Activated naive CD4-positive, alpha-beta T cell treated with anti-CD3 and anti-CD28 coated beads for 36 hours (primary cell): Measurements from ENCODE around the gene GDF10. TPM values are rescaled to one million over a fixed set of nuclear protein-coding genes. Genes with fewer than 3 reads are reported as not detected.

Source experiments
- CTCF ChIA-PET: fragments of 350-600 bp; sonication (Branson Sonifier 250); formaldehyde crosslinking; loops from one replicate; lab custom pipeline; 2021; ENCODE audit warnings: antibody characterized with exemption; lab: Charles Lee
- DNase-seq: peaks from one replicate; pipeline ENCODE4 v3.0.0-alpha.2; 2020
- H3K27ac Mint-ChIP-seq: one replicate; pipeline ENCODE4 v1.8.0; 2021; ENCODE audit warnings: mild to moderate bottlenecking, mixed read lengths
- H3K27me3 Mint-ChIP-seq: one replicate; pipeline ENCODE4 v1.8.0; 2021; ENCODE audit warnings: low read depth, mixed read lengths
- H3K36me3 Mint-ChIP-seq: one replicate; pipeline ENCODE4 v1.8.0; 2021; ENCODE audit warnings: low read depth, mixed read lengths
- H3K4me1 Mint-ChIP-seq: one replicate; pipeline ENCODE4 v1.8.0; 2021; ENCODE audit warnings: low read depth, mixed read lengths
- H3K4me3 Mint-ChIP-seq: one replicate; pipeline ENCODE4 v1.8.0; 2021; ENCODE audit warnings: mild to moderate bottlenecking, moderate library complexity, mixed read lengths
- H3K9me3 Mint-ChIP-seq: one replicate; pipeline ENCODE4 v1.8.0; 2021; ENCODE audit warnings: mixed read lengths
- intact Hi-C: fragments of 100-400 bp; cut with micrococcal nuclease; formaldehyde crosslinking; loops from one replicate; pipeline ENCODE4 v1.15.1; 2023
- total RNA-seq, 2 experiments: library from RNA; stranded (reverse); gene quantifications; one replicate each; pipeline ENCODE4 v1.2.3, GENCODE V29; 2021

The GDF10 gene
- total RNA-seq, 2 experiments from 2014 or later: 0.12 to 0.19 TPM

DNA sequence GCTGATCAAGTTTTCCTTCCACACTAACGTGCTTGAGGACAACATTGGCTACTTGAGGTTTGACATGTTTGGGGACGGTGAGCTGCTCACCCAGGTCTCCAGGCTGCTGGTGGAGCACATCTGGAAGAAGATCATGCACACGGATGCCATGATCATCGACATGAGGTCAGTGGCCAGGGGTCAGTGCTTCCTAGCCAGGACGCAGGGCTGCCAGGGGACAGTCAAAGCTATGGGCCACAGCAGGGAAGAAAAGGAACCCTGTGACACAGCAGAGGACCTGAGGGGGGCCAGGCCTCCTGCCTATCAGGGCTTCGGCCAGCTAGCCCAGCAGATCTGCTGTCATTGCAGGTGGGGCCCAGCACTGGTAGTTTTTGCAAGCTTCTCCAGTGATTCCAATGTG, 53.4 kb downstream of the GDF10 start:
- no peak overlapping the region for H3K27ac Mint-ChIP-seq
- no peaks in the 10 kb centered on the region for H3K9me3 Mint-ChIP-seq
- no peaks in the 10 kb centered on the region for H3K36me3 Mint-ChIP-seq
- no peaks in the 10 kb centered on the region for H3K27me3 Mint-ChIP-seq
- no peaks in the 10 kb centered on the region for H3K4me1 Mint-ChIP-seq
- H3K4me3 Mint-ChIP-seq: no peak overlapping the region
- CTCF ChIA-PET: interaction anchor here (0.7 to 2.2 kb wide), 3 partner anchors 8 to 24 kb away, joined by 3 to 9 read pairs (median 5); no protein-coding TSS in a partner anchor
- no peak for DNase-seq
- intact Hi-C loops: no loop called here

DNA sequence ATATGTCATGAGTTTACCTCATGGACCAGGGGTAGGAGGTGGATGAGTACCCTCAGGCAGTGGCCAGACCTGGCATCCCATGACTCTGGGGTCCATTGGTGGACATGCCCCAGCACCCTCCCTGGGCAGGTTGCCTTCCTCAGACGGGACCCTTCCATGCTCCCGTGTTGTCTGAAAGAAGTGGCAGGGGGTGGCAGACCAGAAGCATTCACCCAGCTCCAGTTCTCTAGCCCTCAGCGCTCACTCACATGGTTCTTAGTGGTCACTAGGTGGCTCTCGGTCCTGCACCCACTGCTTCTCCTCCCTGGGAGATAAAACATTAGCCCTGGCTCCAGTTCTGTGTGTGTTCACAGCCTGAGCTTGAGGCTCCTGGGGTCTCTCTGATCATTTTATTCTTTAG, 54.2 kb downstream of the GDF10 start:
- no peaks in the 10 kb centered on the region for H3K9me3 Mint-ChIP-seq
- H3K36me3 Mint-ChIP-seq: no peaks in the 10 kb centered on the region
- intact Hi-C loops: no loop called here
- CTCF ChIA-PET: no interaction called here
- DNase-seq: no peak
- H3K4me1 Mint-ChIP-seq: no peaks in the 10 kb centered on the region
- H3K4me3 Mint-ChIP-seq: no peak overlapping the region
- no peaks in the 10 kb centered on the region for H3K27me3 Mint-ChIP-seq
- H3K27ac Mint-ChIP-seq: no peak overlapping the region

DNA sequence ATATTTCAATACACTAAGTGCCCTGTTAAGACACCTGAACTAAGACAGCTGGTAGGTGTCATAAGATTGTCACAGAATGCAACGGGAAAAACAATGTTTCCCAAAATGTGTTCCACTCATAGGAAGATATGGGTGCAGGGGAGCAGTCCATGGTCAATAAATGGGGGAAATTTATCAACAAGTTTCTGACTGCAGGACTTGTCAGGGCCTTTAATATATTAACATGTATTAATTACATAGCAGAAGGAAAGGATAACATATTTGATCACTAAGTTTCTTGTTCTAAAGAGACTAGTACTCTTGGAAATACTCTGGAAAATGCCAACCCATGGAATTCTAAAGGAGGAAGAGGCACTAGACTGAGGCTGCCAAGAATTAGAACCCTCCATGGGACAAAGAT, 54.9 kb downstream of the GDF10 start:
- intact Hi-C loops: no loop called here
- Mint-ChIP-seq H3K27ac (no peak overlapping the region), H3K27me3 (no peaks in the 10 kb centered on the region), H3K4me3 (no peak overlapping the region), H3K4me1 (no peaks in the 10 kb centered on the region), H3K9me3 (no peaks in the 10 kb centered on the region), H3K36me3 (no peaks in the 10 kb centered on the region)
- CTCF ChIA-PET: no interaction called here
- no peak for DNase-seq

DNA sequence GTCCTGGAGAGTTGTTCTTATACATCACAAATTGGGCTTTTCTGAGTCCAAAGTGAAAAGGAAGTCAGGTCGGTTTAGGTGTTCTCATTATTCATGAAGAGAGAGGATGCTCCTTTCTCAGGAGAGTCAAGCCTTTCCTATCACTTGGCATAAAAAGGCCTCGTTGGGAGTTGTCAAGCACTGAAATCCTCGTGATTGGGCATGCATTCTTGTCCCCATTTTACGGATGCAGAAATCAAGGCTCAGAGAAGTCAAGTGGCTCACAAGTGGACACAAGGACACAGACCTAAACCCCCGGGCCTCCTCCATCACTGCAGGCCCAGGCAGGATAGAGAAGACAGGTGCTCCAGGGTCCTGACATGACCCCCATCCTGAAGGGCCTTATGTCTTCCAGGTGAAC, 56.7 kb downstream of the GDF10 start:
- H3K27ac Mint-ChIP-seq: no peak overlapping the region
- no peaks in the 10 kb centered on the region for H3K27me3 Mint-ChIP-seq
- no peaks in the 10 kb centered on the region for H3K4me1 Mint-ChIP-seq
- H3K4me3 Mint-ChIP-seq: no peak overlapping the region
- H3K36me3 Mint-ChIP-seq: no peaks in the 10 kb centered on the region
- no peaks in the 10 kb centered on the region for H3K9me3 Mint-ChIP-seq
- CTCF ChIA-PET: no interaction called here
- intact Hi-C loops: no loop called here
- no peak for DNase-seq

DNA sequence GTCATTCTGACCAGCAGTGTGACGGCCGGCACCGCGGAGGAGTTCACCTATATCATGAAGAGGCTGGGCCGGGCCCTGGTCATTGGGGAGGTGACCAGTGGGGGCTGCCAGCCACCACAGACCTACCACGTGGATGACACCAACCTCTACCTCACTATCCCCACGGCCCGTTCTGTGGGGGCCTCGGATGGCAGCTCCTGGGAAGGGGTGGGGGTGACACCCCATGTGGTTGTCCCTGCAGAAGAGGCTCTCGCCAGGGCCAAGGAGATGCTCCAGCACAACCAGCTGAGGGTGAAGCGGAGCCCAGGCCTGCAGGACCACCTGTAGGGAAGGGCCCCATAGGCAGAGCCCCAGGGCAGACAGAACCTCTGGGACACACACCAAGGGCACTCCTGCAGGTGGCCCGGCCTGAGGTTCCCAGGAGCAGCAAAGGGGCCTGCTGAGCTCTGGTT, 57.2 kb downstream of the GDF10 start:
- H3K9me3 Mint-ChIP-seq: no peaks in the 10 kb centered on the region
- H3K27ac Mint-ChIP-seq: no peak overlapping the region
- no peak overlapping the region for H3K4me3 Mint-ChIP-seq
- no peaks in the 10 kb centered on the region for H3K36me3 Mint-ChIP-seq
- CTCF ChIA-PET: no interaction called here
- intact Hi-C loops: no loop called here
- no peak for DNase-seq
- H3K27me3 Mint-ChIP-seq: no peaks in the 10 kb centered on the region
- no peaks in the 10 kb centered on the region for H3K4me1 Mint-ChIP-seq

DNA sequence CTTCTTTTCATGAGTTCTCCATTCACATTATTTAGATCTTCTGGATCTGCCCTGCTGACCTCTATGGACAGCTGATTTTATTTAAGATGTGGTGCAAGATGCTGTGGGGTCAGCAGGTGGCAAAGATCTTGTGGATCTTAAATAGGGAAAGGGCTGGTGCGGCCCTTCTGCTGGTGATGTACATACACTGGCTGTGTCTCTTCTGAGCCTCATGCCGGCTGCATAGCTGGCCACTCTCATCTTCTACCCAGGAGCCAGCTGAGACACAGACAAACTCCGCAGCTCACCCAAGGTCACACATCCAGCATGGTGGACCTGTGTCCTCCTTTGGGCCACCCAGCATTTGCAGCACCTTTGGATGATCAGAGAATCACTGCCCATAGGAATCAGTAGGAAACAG, 57.9 kb downstream of the GDF10 start:
- Mint-ChIP-seq H3K4me3 (no peak overlapping the region), H3K27me3 (no peaks in the 10 kb centered on the region), H3K36me3 (no peaks in the 10 kb centered on the region), H3K4me1 (no peaks in the 10 kb centered on the region), H3K27ac (no peak overlapping the region), H3K9me3 (no peaks in the 10 kb centered on the region)
- CTCF ChIA-PET: no interaction called here
- intact Hi-C loops: no loop called here
- no peak for DNase-seq

DNA sequence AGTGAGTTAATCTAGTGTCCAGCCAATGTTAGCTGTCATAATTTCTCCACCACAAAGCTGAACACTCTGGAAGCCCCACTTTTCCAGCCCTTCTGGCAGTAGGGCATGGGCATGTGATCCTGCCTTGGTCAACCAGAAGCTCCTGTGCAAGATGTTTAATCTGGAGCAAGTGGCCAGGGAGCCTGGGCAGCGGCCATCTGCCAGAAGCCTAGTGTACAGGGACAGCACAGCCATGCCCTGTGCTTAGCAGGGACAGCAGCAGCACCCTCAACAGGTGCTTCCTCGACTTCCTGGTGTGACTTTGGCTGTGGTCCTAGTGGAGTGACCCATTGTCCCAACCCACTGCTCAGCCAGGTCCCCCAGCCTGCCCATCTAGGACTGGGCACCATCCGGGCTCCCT, 58.5 kb downstream of the GDF10 start:
- no peaks in the 10 kb centered on the region for H3K9me3 Mint-ChIP-seq
- H3K27me3 Mint-ChIP-seq: no peaks in the 10 kb centered on the region
- H3K4me3 Mint-ChIP-seq: no peak overlapping the region
- no peaks in the 10 kb centered on the region for H3K4me1 Mint-ChIP-seq
- CTCF ChIA-PET: interaction anchor here (1.1 kb wide), 1 partner anchor 276 kb away, joined by 3 read pairs; no protein-coding TSS in a partner anchor
- intact Hi-C loops: no loop called here
- DNase-seq: no peak
- no peak overlapping the region for H3K27ac Mint-ChIP-seq
- no peaks in the 10 kb centered on the region for H3K36me3 Mint-ChIP-seq

DNA sequence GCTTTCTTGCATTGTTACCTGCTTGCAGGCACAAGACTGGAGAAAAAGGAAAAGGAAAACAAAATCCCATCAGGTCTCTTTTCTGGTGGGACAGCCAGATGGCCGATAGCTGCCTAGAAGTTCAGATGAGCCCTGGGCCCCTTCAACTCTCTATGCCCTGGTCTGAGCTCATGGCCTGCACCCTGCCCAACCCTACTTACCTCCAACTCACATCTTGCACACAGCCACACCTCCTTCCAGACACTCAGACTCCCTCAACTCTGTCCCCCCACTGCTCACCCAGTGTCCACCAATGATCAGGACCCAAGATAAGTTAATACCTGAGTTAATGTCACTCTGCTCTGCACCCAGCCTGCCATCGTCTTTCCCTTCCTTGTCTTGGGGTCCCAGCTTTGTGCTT, 59.1 kb downstream of the GDF10 start:
- intact Hi-C loops: no loop called here
- CTCF ChIA-PET: interaction anchor here (0.6 to 1.6 kb wide), 3 partner anchors 19 to 334 kb away, joined by 3 to 4 read pairs (median 3); no protein-coding TSS in a partner anchor
- Mint-ChIP-seq H3K4me1 (no peaks in the 10 kb centered on the region), H3K27ac (no peak overlapping the region), H3K9me3 (no peaks in the 10 kb centered on the region), H3K4me3 (no peak overlapping the region), H3K27me3 (no peaks in the 10 kb centered on the region), H3K36me3 (no peaks in the 10 kb centered on the region)
- DNase-seq: no peak

DNA sequence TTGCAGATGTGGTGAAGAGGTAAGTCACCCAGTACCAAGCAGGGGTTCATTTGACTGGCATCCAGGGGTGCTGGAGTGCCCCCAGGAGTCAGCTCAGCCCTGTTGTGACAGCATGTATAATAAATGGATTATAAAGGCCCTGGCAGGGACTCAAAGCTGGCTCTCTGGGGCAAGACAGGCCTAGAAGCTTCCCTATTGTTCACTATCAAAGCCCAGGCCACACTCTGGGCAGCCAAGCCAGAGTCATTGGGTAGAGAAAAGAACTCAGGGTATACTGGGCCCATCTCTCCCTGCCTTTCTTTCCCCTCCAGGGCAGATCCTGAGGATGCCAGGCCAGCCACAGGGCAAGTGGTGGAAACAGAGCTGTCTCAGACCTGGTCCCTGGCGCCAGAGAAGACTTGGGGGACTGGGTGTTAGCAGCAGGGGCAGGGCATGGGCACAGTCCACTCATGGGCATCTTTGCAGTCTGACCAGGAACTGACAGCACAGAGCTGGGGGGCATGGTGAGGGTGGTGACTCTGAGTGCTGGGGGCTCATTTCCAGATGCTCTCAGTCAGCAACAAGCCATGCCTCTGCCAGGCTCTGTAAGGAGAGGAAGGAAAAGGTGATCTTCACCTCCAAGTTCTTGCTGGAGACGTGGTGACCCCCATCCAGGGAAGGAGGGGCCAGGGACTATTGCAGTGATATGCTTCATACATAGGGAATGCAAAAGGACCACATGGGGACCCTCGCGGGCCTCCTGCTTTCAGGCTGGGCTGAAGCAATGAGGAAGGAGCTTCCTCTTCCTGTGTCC, 59.8 kb downstream of the GDF10 start:
- H3K4me3 Mint-ChIP-seq: no peak overlapping the region
- no peak for DNase-seq
- no peaks in the 10 kb centered on the region for H3K4me1 Mint-ChIP-seq
- H3K9me3 Mint-ChIP-seq: no peaks in the 10 kb centered on the region
- intact Hi-C loops: no loop called here
- H3K27ac Mint-ChIP-seq: no peak overlapping the region
- CTCF ChIA-PET: interaction anchor here (1.6 kb wide), 1 partner anchor 334 kb away, joined by 4 read pairs; no protein-coding TSS in a partner anchor
- no peaks in the 10 kb centered on the region for H3K36me3 Mint-ChIP-seq
- no peaks in the 10 kb centered on the region for H3K27me3 Mint-ChIP-seq

DNA sequence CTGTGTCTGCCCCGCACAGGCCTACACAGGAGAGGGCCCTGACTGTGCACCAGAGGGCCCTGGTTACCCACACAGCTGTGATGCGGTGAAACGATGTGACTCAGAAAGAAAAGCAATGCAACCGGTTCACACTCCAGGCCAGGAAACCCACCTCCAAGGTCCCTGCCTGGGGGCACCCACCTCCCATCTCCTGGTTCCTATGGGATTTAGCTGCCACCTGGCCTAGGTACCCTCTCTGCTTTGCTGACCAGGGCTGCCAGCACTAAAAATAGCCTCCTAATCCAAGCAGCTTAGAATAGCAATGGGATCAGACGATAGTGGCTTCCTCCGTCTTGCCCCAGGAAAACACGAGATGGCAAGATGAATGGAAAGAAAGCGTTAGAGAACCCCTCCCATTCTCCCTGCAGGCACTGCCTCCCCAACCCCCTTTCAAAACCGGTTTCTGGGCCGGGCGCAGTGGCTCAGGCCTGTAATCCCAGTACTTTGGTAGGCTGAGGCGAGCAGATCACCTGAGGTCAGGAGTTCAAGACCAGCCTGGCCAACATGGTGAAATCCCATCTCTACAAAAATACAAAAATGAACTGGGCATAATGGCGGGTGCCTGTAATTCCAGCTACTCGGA, 60.5 kb downstream of the GDF10 start:
- Mint-ChIP-seq H3K4me3 (no peak overlapping the region), H3K4me1 (no peaks in the 10 kb centered on the region), H3K27me3 (no peaks in the 10 kb centered on the region), H3K9me3 (no peaks in the 10 kb centered on the region), H3K36me3 (no peaks in the 10 kb centered on the region), H3K27ac (no peak overlapping the region)
- CTCF ChIA-PET: interaction anchor here (0.7 to 1.6 kb wide), 2 partner anchors 284 to 335 kb away, joined by 3 to 4 read pairs; no protein-coding TSS in a partner anchor
- intact Hi-C loops: no loop called here
- no peak for DNase-seq

DNA sequence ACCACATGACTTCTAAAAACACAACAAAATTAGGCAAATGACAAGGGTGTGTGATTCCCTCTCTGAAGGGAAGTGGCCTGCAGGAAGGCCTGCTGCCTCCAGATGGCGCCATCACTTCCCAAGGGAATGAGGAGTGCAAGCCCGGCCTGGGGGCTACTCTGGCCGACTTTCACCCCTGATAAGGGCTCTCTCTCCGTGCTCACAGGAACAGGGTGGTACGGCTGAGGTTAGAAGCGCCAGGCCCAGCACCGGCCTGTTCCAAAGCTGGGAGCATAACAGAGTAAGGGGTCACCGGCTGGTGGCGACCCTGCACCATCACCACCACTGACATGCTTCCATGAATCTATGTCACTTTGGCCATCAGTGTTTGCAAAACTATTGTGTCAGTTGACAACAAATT, 61.3 kb downstream of the GDF10 start:
- peak; percentile 57 for DNase-seq
- CTCF ChIA-PET: interaction anchor here (0.7 to 1.0 kb wide), 4 partner anchors 8 to 314 kb away, joined by 3 to 5 read pairs (median 3); no protein-coding TSS in a partner anchor

DNA sequence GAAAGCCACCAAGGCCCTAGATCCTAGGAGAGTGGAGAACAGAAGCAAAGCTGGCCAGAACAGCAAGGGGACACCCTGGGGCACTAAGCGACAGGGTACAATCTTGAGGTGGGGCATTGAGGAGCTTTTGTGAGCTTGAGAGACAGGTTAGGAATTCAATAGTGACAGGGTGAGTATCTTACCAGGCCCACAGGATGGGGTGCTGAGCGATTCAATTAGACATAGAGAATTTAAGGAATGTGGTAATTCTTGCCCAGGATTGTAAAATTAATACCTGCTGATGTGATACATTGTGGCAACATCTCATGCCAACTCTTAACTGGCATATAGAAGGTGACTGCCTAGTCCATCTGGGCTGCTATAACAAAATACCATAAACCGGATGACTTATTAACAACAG, 62.2 kb downstream of the GDF10 start:
- Mint-ChIP-seq H3K4me3 (no peak overlapping the region), H3K36me3 (no peaks in the 10 kb centered on the region), H3K4me1 (no peaks in the 10 kb centered on the region), H3K27me3 (no peaks in the 10 kb centered on the region), H3K9me3 (no peaks in the 10 kb centered on the region), H3K27ac (no peak overlapping the region)
- intact Hi-C loops: no loop called here
- DNase-seq: no peak
- CTCF ChIA-PET: interaction anchor here (0.8 to 1.7 kb wide), 5 partner anchors 8 to 22 kb away, joined by 3 to 5 read pairs (median 3); no protein-coding TSS in a partner anchor

More for the DNA sequence above, 61.3 kb downstream of the GDF10 start:
- Mint-ChIP-seq H3K4me1 (no peaks in the 10 kb centered on the region), H3K27me3 (no peaks in the 10 kb centered on the region), H3K4me3 (no peak overlapping the region), H3K36me3 (no peaks in the 10 kb centered on the region), H3K27ac (no peak overlapping the region), H3K9me3 (no peaks in the 10 kb centered on the region)
- intact Hi-C loops: no loop called here
